HG03135 (cell line): ENCODE data around the gene PPCDC.

Experiments
- ATAC-seq: cut with Tn5 transposase; IDR thresholded peaks from one replicate; pipeline ENCODE4 v1.9.1; 2021; ENCODE audit warnings: mild to moderate bottlenecking, moderate library complexity; ENCODE audit not compliant: unreplicated experiment

Gene PPCDC

GRCh38 chr15:75008629-75009326 is 14.6 kb upstream of the PPCDC start:
- ATAC-seq = peak; percentile 73

- no peak for ATAC-seq
Observed at GRCh38 chr15:75016431-75016830, 7.0 kb upstream of the PPCDC start.

- ATAC-seq = no peak
Observed at GRCh38 chr15:75019916-75020315, 3.5 kb upstream of the PPCDC start.

GRCh38 chr15:75021341-75021740 is 2.0 kb upstream of the PPCDC start:
- no peak for ATAC-seq

- ATAC-seq = no peak
Observed at GRCh38 chr15:75022783-75023180, 608 bp upstream of the PPCDC start.

GRCh38 chr15:75023872-75024636 is 664 bp downstream of the PPCDC start:
- ATAC-seq = no peak

- no peak for ATAC-seq
Observed at GRCh38 chr15:75025107-75025506, 1.7 kb downstream of the PPCDC start.

GRCh38 chr15:75025548-75026260 is 2.3 kb downstream of the PPCDC start:
- ATAC-seq = no peak

- ATAC-seq = no peak
Observed at GRCh38 chr15:75027551-75027950, 4.2 kb downstream of the PPCDC start.

GRCh38 chr15:75028991-75029377 is 5.6 kb downstream of the PPCDC start:
- ATAC-seq = no peak

GRCh38 chr15:75029378-75030022 is 6.1 kb downstream of the PPCDC start:
- no peak for ATAC-seq

- ATAC-seq = no peak
Observed at GRCh38 chr15:75030023-75030413, 6.6 kb downstream of the PPCDC start.

- no peak for ATAC-seq
Observed at GRCh38 chr15:75030424-75030823, 7.0 kb downstream of the PPCDC start.

GRCh38 chr15:75031848-75032247 is 8.5 kb downstream of the PPCDC start:
- ATAC-seq = no peak

- no peak for ATAC-seq
Observed at GRCh38 chr15:75032395-75032794, 9.0 kb downstream of the PPCDC start.

GRCh38 chr15:75033809-75034208 is 10.4 kb downstream of the PPCDC start:
- no peak for ATAC-seq

GRCh38 chr15:75034615-75035014 is 11.2 kb downstream of the PPCDC start:
- no peak for ATAC-seq

GRCh38 chr15:75036212-75036616 is 12.8 kb downstream of the PPCDC start:
- no peak for ATAC-seq

GRCh38 chr15:75037685-75038084 is 14.3 kb downstream of the PPCDC start:
- no peak for ATAC-seq

- ATAC-seq = no peak
Observed at GRCh38 chr15:75038231-75038630, 14.8 kb downstream of the PPCDC start.

GRCh38 chr15:75042730-75043508 is 19.5 kb downstream of the PPCDC start:
- peak; percentile 69 for ATAC-seq
